HEK293 (cell line): ENCODE results near the gene PIERCE2.
"Not testable (repeated sequence)": the region's sequence is repeated elsewhere in the genome, so short reads cannot be mapped to it uniquely, and the experiment has no call there.

Experiments used
- CTCF ChIA-PET: fragments of 350-600 bp; formaldehyde crosslinking; extraction: SDS; loops from one replicate; lab custom pipeline; 2021; ENCODE audit warnings: antibody characterized with exemption; lab: Yijun Ruan, JAX
- POLR2A ChIA-PET: fragments of 300-600 bp; formaldehyde crosslinking; extraction: SDS; loops from one replicate; lab custom pipeline; 2020; ENCODE audit warnings: antibody characterized with exemption, inconsistent platforms; lab: Yijun Ruan, JAX
- H3K27ac ChIP-seq: fragments of 200-500 bp; sonication (Bioruptor generic); 2 replicates; pipeline ENCODE4 v1.5.1; 2014; ENCODE audit warnings: low read depth, low read length, control low read depth, inconsistent platforms; ENCODE audit errors: extremely low read depth
- H3K36me3 ChIP-seq, 2 experiments: fragments of 200-500 bp in 1 of 2; sonication (Bioruptor generic) in 1 of 2; 1 replicate in 1 of 2; 2 replicates in 1 of 2; pipeline ENCODE4 v1.5.1; 2014 to 2017; ENCODE audit warnings: inconsistent platforms in 2 of 2, low read length in 2 of 2; ENCODE audit not compliant: control insufficient read depth in 2 of 2, insufficient read depth in 1 of 2
- H3K4me1 ChIP-seq: fragments of 200-500 bp; sonication (Bioruptor generic); 2 replicates; pipeline ENCODE4 v1.5.1; 2014; ENCODE audit warnings: mild to moderate bottlenecking, low read length, inconsistent platforms; ENCODE audit not compliant: control insufficient read depth, insufficient read depth
- H3K4me3 ChIP-seq: 2 replicates; pipeline ENCODE4 v1.5.1; 2011; ENCODE audit warnings: low read depth, mild to moderate bottlenecking, control low read depth, low read length, moderate library complexity
- H3K9me3 ChIP-seq: fragments of 200-500 bp; sonication (Bioruptor generic); 2 replicates; pipeline ENCODE4 v1.5.1; 2014; ENCODE audit warnings: low read depth, low read length, inconsistent platforms; ENCODE audit not compliant: control insufficient read depth, insufficient read depth
- GFI1B ChIP-seq: fragments of 450-650 bp; formaldehyde crosslinking; IDR thresholded peaks from 2 replicates; pipeline ENCODE4 v1.5.1; 2016; ENCODE audit warnings: missing biosample characterization, missing genetic modification characterization
- GLIS1 ChIP-seq: fragments of 450-650 bp; formaldehyde crosslinking; IDR thresholded peaks from 2 replicates; pipeline ENCODE4 v1.5.1; 2016; ENCODE audit warnings: missing biosample characterization, missing genetic modification characterization
- KLF1 ChIP-seq: fragments of 450-650 bp; formaldehyde crosslinking; IDR thresholded peaks from 2 replicates; pipeline ENCODE4 v1.5.1; 2016; ENCODE audit warnings: missing biosample characterization, missing genetic modification characterization
- KLF10 ChIP-seq: fragments of 450-650 bp; IDR thresholded peaks from 2 replicates; pipeline ENCODE4 v1.5.1; 2018; ENCODE audit warnings: missing biosample characterization, mild to moderate bottlenecking, missing genetic modification characterization
- REPIN1 ChIP-seq: fragments of 450-650 bp; formaldehyde crosslinking; IDR thresholded peaks from 2 replicates; pipeline ENCODE4 v1.5.1; 2017; ENCODE audit warnings: missing biosample characterization, missing genetic modification characterization, low read depth
- SCRT2 ChIP-seq: fragments of 450-650 bp; formaldehyde crosslinking; IDR thresholded peaks from 2 replicates; pipeline ENCODE4 v1.5.1; 2016; ENCODE audit warnings: missing biosample characterization, missing genetic modification characterization
- SP3 ChIP-seq: fragments of 450-650 bp; formaldehyde crosslinking; IDR thresholded peaks from 2 replicates; pipeline ENCODE4 v1.5.1; 2016; ENCODE audit warnings: missing biosample characterization, missing genetic modification characterization
- ZBTB21 ChIP-seq: fragments of 450-650 bp; formaldehyde crosslinking; IDR thresholded peaks from 2 replicates; pipeline ENCODE4 v1.5.1; 2017; ENCODE audit warnings: missing biosample characterization, missing genetic modification characterization
- ZBTB8A ChIP-seq: fragments of 450-650 bp; formaldehyde crosslinking; IDR thresholded peaks from 2 replicates; pipeline ENCODE4 v1.5.1; 2016; ENCODE audit warnings: missing biosample characterization, missing genetic modification characterization
- ZFP37 ChIP-seq: fragments of 450-650 bp; formaldehyde crosslinking; IDR thresholded peaks from 2 replicates; pipeline ENCODE4 v1.5.1; 2016; ENCODE audit warnings: missing biosample characterization, missing genetic modification characterization
- ZIC2 ChIP-seq: fragments of 450-650 bp; formaldehyde crosslinking; IDR thresholded peaks from 2 replicates; pipeline ENCODE4 v1.5.1; 2016; ENCODE audit warnings: missing biosample characterization, missing genetic modification characterization
- ZNF16 ChIP-seq: fragments of 450-650 bp; formaldehyde crosslinking; IDR thresholded peaks from 2 replicates; pipeline ENCODE4 v1.5.1; 2016; ENCODE audit warnings: low read depth, missing biosample characterization, missing genetic modification characterization
- ZNF214 ChIP-seq: fragments of 450-650 bp; formaldehyde crosslinking; IDR thresholded peaks from 2 replicates; pipeline ENCODE4 v1.5.1; 2017; ENCODE audit warnings: missing biosample characterization, mild to moderate bottlenecking, missing genetic modification characterization, borderline replicate concordance
- ZNF223 ChIP-seq: fragments of 450-650 bp; formaldehyde crosslinking; IDR thresholded peaks from 2 replicates; pipeline ENCODE4 v1.5.1; 2016; ENCODE audit warnings: missing biosample characterization, missing genetic modification characterization
- ZNF24 ChIP-seq: fragments of 450-650 bp; formaldehyde crosslinking; IDR thresholded peaks from 2 replicates; pipeline ENCODE4 v1.5.1; 2016; ENCODE audit warnings: missing biosample characterization, missing genetic modification characterization
- ZNF302 ChIP-seq: fragments of 450-650 bp; formaldehyde crosslinking; IDR thresholded peaks from 2 replicates; pipeline ENCODE4 v1.5.1; 2016; ENCODE audit warnings: missing biosample characterization, missing genetic modification characterization, low read depth
- ZNF324 ChIP-seq: fragments of 450-650 bp; formaldehyde crosslinking; IDR thresholded peaks from 2 replicates; pipeline ENCODE4 v1.5.1; 2016; ENCODE audit warnings: missing biosample characterization, missing genetic modification characterization
- ZNF416 ChIP-seq: fragments of 450-650 bp; formaldehyde crosslinking; IDR thresholded peaks from 2 replicates; pipeline ENCODE4 v1.5.1; 2016; ENCODE audit warnings: missing biosample characterization, missing genetic modification characterization
- ZNF521 ChIP-seq: fragments of 450-650 bp; formaldehyde crosslinking; IDR thresholded peaks from 2 replicates; pipeline ENCODE4 v1.5.1; 2017; ENCODE audit warnings: missing biosample characterization, mild to moderate bottlenecking, missing genetic modification characterization
- ZNF629 ChIP-seq: fragments of 450-650 bp; formaldehyde crosslinking; IDR thresholded peaks from 2 replicates; pipeline ENCODE4 v1.5.1; 2017; ENCODE audit warnings: missing biosample characterization, missing genetic modification characterization
- ZNF692 ChIP-seq: fragments of 450-650 bp; formaldehyde crosslinking; IDR thresholded peaks from 2 replicates; pipeline ENCODE4 v1.5.1; 2016; ENCODE audit warnings: missing biosample characterization, missing genetic modification characterization
- ZNF76 ChIP-seq: fragments of 450-650 bp; formaldehyde crosslinking; IDR thresholded peaks from 2 replicates; pipeline ENCODE4; 2016; ENCODE audit warnings: low read depth, missing biosample characterization, missing genetic modification characterization, borderline replicate concordance
- ZNF777 ChIP-seq: fragments of 450-650 bp; formaldehyde crosslinking; IDR thresholded peaks from 2 replicates; pipeline ENCODE4 v1.5.1; 2017; ENCODE audit warnings: missing biosample characterization, missing genetic modification characterization, borderline replicate concordance
- ZNF792 ChIP-seq: fragments of 450-650 bp; formaldehyde crosslinking; IDR thresholded peaks from 2 replicates; pipeline ENCODE4 v1.5.1; 2016; ENCODE audit warnings: missing biosample characterization, missing genetic modification characterization
- ZNF843 ChIP-seq: fragments of 450-650 bp; formaldehyde crosslinking; IDR thresholded peaks from 2 replicates; pipeline ENCODE4 v1.5.1; 2016; ENCODE audit warnings: missing biosample characterization, missing genetic modification characterization
- TF ChIP-seq, protein P1 (sequence below): fragments of 450-650 bp; formaldehyde crosslinking; IDR thresholded peaks from 2 replicates; pipeline ENCODE4 v1.5.1; 2016; ENCODE audit warnings: missing biosample characterization, missing genetic modification characterization, low read depth
- TF ChIP-seq, protein P2 (sequence below): fragments of 450-650 bp; formaldehyde crosslinking; IDR thresholded peaks from 2 replicates; pipeline ENCODE4 v1.5.1; 2017; ENCODE audit warnings: missing biosample characterization, missing genetic modification characterization

The PIERCE2 gene

GRCh38 chr15:55407498-55408011, 740 bp upstream of the PIERCE2 start (continued):
- TF ChIP-seq SP3 (tag by site-specific recombination): no peak
- TF ChIP-seq ZNF692 (tag by site-specific recombination): no peak
- TF ChIP-seq ZBTB8A (tag by site-specific recombination): no peak
- no peak for TF ChIP-seq ZNF76 (tag by site-specific recombination)
- peak; percentile 67; the same call in 1 of the 2 replicates for TF ChIP-seq ZNF629 (tag by site-specific recombination)
- TF ChIP-seq, protein P1, sequence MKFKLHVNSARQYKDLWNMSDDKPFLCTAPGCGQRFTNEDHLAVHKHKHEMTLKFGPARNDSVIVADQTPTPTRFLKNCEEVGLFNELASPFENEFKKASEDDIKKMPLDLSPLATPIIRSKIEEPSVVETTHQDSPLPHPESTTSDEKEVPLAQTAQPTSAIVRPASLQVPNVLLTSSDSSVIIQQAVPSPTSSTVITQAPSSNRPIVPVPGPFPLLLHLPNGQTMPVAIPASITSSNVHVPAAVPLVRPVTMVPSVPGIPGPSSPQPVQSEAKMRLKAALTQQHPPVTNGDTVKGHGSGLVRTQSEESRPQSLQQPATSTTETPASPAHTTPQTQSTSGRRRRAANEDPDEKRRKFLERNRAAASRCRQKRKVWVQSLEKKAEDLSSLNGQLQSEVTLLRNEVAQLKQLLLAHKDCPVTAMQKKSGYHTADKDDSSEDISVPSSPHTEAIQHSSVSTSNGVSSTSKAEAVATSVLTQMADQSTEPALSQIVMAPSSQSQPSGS: no peak
- TF ChIP-seq SCRT2: no peak
- no peak for TF ChIP-seq ZNF302 (tag by site-specific recombination)
- TF ChIP-seq ZNF843 (tag by site-specific recombination): 0 out of 2 replicates have a peak, but pooled peaks have one; percentile 7
- no peak for TF ChIP-seq ZNF324
- TF ChIP-seq ZNF416 (tag by site-specific recombination): no peak
- no peak for TF ChIP-seq ZNF214 (tag by site-specific recombination)
- no peak for TF ChIP-seq ZFP37 (tag by site-specific recombination)
- TF ChIP-seq REPIN1 (tag by site-specific recombination): no peak
- TF ChIP-seq ZIC2: no peak
- 0 out of 2 replicates have a peak, but pooled peaks have one; percentile 17 for TF ChIP-seq ZNF777 (tag by site-specific recombination)
- peak; percentile 78; the same call in 1 of the 2 replicates for TF ChIP-seq ZNF223 (tag by site-specific recombination)
- TF ChIP-seq ZNF792: no peak
- peak; percentile 69 for TF ChIP-seq ZBTB21 (tag by site-specific recombination)
- TF ChIP-seq ZNF24: no peak
- no peak for TF ChIP-seq ZNF16 (tag by site-specific recombination)
- no peak for TF ChIP-seq KLF10
- TF ChIP-seq GFI1B (tag by site-specific recombination): no peak
- no peak for TF ChIP-seq ZNF521 (tag by site-specific recombination)

DNA sequence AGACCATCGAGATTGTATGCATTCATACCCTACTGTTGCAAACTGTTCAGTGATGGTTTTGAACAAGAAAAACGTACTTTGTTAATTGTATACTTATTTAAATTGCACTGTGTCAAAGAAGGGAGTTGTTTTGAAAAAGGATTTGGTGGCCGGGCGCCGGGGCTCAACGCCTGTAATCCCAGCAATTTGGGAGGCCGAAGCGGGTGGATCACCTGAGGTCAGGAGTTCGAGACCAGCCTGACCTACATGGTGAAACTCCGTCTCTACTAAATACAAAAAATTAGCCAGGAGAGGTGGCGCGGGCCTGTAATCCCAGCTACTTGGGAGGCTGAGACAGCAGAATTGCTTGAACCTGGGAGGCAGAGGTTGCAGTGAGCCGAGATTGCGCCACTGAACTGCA, 681 bp downstream of the PIERCE2 start:
- POLR2A ChIA-PET: interaction anchor here (0.6 to 2.5 kb wide), 4 partner anchors 10 to 212 kb away, joined by 3 to 12 read pairs (median 6); partner anchors contain the start of genes PIGB, PIGBOS1 and RSL24D1
- not testable (repeated sequence) for H3K4me1 ChIP-seq, H3K9me3 ChIP-seq, H3K36me3 ChIP-seq
- Histone ChIP-seq H3K4me3 (peak overlapping the region; percentile 51), H3K27ac (peak overlapping the region; percentile 62)
- CTCF ChIA-PET: interaction anchor here (0.7 to 1.1 kb wide), 5 partner anchors 22 to 931 kb away, joined by 3 to 4 read pairs (median 3); no protein-coding TSS in a partner anchor

DNA sequence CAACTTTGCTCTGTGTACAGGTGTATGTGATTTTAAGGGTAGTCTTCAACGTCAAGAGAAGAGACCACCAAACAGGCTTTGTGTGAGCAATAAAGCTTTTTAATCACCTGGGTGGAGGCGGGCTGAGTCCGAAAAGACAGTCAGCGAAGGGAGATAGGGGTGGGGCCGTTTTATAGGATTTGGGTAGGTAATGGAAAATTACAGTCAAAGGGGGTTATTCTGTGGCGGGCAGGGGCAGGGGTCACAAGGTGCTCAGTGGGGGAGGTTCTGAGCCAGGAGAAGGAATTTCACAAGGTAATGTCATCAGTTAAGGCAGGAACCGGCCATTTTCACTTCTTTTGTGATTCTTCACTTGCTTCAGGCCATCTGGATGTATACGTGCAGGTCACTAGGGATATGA, 9.4 kb downstream of the PIERCE2 start:
- H3K4me1 ChIP-seq, H3K9me3 ChIP-seq, POLR2A ChIA-PET, H3K27ac ChIP-seq, H3K36me3 ChIP-seq, H3K4me3 ChIP-seq: not testable (repeated sequence)
- CTCF ChIA-PET: interaction anchor here (0.6 kb wide), 2 partner anchors 10 to 11 kb away, joined by 4 to 5 read pairs; no protein-coding TSS in a partner anchor
- TF ChIP-seq KLF1 (tag by site-specific recombination): peak; percentile 46; the same call in 1 of the 2 replicates
- TF ChIP-seq, protein P2, sequence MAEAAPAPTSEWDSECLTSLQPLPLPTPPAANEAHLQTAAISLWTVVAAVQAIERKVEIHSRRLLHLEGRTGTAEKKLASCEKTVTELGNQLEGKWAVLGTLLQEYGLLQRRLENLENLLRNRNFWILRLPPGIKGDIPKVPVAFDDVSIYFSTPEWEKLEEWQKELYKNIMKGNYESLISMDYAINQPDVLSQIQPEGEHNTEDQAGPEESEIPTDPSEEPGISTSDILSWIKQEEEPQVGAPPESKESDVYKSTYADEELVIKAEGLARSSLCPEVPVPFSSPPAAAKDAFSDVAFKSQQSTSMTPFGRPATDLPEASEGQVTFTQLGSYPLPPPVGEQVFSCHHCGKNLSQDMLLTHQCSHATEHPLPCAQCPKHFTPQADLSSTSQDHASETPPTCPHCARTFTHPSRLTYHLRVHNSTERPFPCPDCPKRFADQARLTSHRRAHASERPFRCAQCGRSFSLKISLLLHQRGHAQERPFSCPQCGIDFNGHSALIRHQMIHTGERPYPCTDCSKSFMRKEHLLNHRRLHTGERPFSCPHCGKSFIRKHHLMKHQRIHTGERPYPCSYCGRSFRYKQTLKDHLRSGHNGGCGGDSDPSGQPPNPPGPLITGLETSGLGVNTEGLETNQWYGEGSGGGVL (tag by site-specific recombination): peak; percentile 69
- peak; percentile 56 for TF ChIP-seq GLIS1 (tag by site-specific recombination)
